Measurements from ENCODE around the gene TEX13D.
A peak's percentile ranks its signal among the peaks of the same experiment; 100 is the strongest.

Gene TEX13D

GRCh38 chrX:124342174-124342867 lies 9.9 kb downstream of the TEX13D start:
- no peaks in the 10 kb centered on the region for H3K36me3 Mint-ChIP-seq (ENCODE audit: low read depth)
- H3K4me1 Mint-ChIP-seq, result peaks cover 73% of the 10 kb centered on the region
- no peak for DNase-seq
- H3K27ac Mint-ChIP-seq, result peak overlapping the region; percentile 96
- H3K9me3 Mint-ChIP-seq, result no peaks in the 10 kb centered on the region
- H3K4me3 Mint-ChIP-seq, result peak overlapping the region; percentile 57
- ATAC-seq, result peak; percentile 5
- H3K27me3 Mint-ChIP-seq, result no peaks in the 10 kb centered on the region

DNA sequence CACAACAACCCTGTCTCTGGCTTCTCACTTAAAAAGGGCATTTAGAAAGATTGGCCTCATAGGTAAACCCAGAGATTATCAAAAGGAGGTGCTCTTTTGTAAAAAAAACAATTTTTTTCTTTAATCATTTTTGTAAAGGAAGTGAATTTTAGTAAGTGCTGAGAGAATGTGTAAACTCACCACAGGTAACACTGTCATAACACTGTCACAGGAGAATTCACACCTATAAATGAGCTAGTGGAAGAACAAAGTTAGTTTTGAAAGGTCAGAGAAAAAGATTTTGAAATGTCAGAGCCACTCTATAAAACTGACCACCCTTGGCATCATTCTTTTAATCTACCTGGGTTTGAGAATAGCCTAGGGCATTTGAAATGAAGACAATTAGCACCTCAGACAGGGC lies 10.6 kb downstream of the TEX13D start:
- H3K27ac Mint-ChIP-seq, result peak overlapping the region; percentile 96
- H3K4me1 Mint-ChIP-seq, result peaks cover 68% of the 10 kb centered on the region
- DNase-seq (no peak), ATAC-seq (no peak)
- H3K9me3 Mint-ChIP-seq, result no peaks in the 10 kb centered on the region
- no peaks in the 10 kb centered on the region for H3K36me3 Mint-ChIP-seq (ENCODE audit: low read depth)
- no peaks in the 10 kb centered on the region for H3K27me3 Mint-ChIP-seq
- peak overlapping the region; percentile 17 for H3K4me3 Mint-ChIP-seq

- H3K9me3 Mint-ChIP-seq, result no peaks in the 10 kb centered on the region
- no peak for DNase-seq
- peaks cover 64% of the 10 kb centered on the region for H3K4me1 Mint-ChIP-seq
Measured at GRCh38 chrX:124344246-124344645, 11.8 kb downstream of the TEX13D start.

GRCh38 chrX:124346117-124346876 lies 13.8 kb downstream of the TEX13D start, which contains the start of gene SH2D1A:
Gene SH2D1A, plus strand, starts transcription at chrX:124346563. Its CDS starts 80 bp downstream, at chrX:124346643.
- Mint-ChIP-seq H3K36me3 (ENCODE audit: low read depth) (peaks cover 1% of the 10 kb centered on the region), H3K9me3 (no peaks in the 10 kb centered on the region)

More at GRCh38 chrX:124344246-124344645, 11.8 kb downstream of the TEX13D start:
- no peaks in the 10 kb centered on the region for H3K27me3 Mint-ChIP-seq
- no peak for ATAC-seq
- H3K4me3 Mint-ChIP-seq, result peak overlapping the region; percentile 71
- H3K36me3 Mint-ChIP-seq (ENCODE audit: low read depth), result no peaks in the 10 kb centered on the region
- peak overlapping the region; percentile 96 for H3K27ac Mint-ChIP-seq

GRCh38 chrX:124346877-124347241 lies 14.4 kb downstream of the TEX13D start:
- Mint-ChIP-seq H3K27ac (peak overlapping the region; percentile 96), H3K4me1 (peaks cover 53% of the 10 kb centered on the region), H3K27me3 (no peaks in the 10 kb centered on the region), H3K9me3 (no peaks in the 10 kb centered on the region), H3K36me3 (ENCODE audit: low read depth) (peaks cover 4% of the 10 kb centered on the region), H3K4me3 (peak overlapping the region; percentile 87)
- ATAC-seq, result no peak
- no peak for DNase-seq

More at GRCh38 chrX:124346117-124346876, 13.8 kb downstream of the TEX13D start, which contains the start of gene SH2D1A:
- ATAC-seq (peak; percentile 44), DNase-seq (no peak)
- Mint-ChIP-seq H3K4me3 (peak within 1 kb of the TSS; percentile 87), H3K27ac (peak within 1 kb of the TSS; percentile 96), H3K4me1 (peaks cover 54% of the 10 kb centered on the region), H3K27me3 (no peaks in the 10 kb centered on the region)

DNA sequence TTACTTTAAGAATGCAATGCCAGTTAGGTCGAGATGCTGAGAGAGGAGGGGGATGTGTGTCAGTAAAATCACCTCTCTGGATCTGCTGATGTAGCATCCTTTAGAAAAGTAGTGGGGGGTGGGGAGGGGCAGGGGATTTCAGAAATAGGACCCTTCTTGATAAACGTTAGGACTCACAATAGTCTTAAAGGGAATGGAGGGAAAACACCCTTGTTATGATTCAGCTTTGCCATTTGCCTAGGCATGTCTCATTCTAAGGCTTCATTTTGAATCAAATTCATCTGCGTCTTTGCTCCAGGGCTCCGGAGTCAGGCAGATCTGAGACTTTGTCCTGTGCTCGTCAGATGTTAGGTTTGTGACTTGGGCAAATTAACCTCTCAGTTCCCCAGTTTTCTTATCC lies 14.8 kb downstream of the TEX13D start:
- H3K4me3 Mint-ChIP-seq, result peak overlapping the region; percentile 87
- peaks cover 51% of the 10 kb centered on the region for H3K4me1 Mint-ChIP-seq
- no peaks in the 10 kb centered on the region for H3K9me3 Mint-ChIP-seq
- peaks cover 4% of the 10 kb centered on the region for H3K36me3 Mint-ChIP-seq (ENCODE audit: low read depth)
- DNase-seq (peak; percentile 26), ATAC-seq (peak; percentile 70)
- no peaks in the 10 kb centered on the region for H3K27me3 Mint-ChIP-seq
- peak overlapping the region; percentile 96 for H3K27ac Mint-ChIP-seq

DNA sequence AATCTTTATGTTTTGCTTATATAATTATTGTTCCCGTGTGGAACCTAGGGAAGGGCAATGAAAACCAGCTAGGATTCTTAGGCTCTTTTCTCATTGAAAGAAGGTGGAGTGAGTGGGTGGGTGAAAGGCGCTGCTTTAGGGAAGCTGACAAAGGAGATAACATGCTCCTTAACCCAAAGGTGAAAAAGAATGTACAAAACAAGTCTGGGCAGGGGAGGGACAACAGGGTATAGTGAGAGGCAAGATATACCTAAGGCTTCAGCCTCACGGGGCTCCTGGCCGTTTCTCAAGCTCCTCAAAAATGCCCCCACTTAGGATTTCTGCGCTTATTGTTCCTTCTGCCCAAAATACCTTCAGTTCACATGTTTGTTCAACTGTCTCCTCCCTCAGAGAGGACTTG lies 15.7 kb downstream of the TEX13D start:
- H3K27ac Mint-ChIP-seq, result peak overlapping the region; percentile 96
- peaks cover 48% of the 10 kb centered on the region for H3K4me1 Mint-ChIP-seq
- no peak for DNase-seq
- no peaks in the 10 kb centered on the region for H3K9me3 Mint-ChIP-seq
- H3K4me3 Mint-ChIP-seq, result peak overlapping the region; percentile 87
- no peaks in the 10 kb centered on the region for H3K27me3 Mint-ChIP-seq
- ATAC-seq, result no peak
- peaks cover 5% of the 10 kb centered on the region for H3K36me3 Mint-ChIP-seq (ENCODE audit: low read depth)

GRCh38 chrX:124348885-124349453 lies 16.5 kb downstream of the TEX13D start:
- peak overlapping the region; percentile 96 for H3K27ac Mint-ChIP-seq
- no peak for DNase-seq
- H3K9me3 Mint-ChIP-seq, result no peaks in the 10 kb centered on the region
- peak; percentile 41 for ATAC-seq
- H3K4me1 Mint-ChIP-seq, result peaks cover 45% of the 10 kb centered on the region
- peak overlapping the region; percentile 87 for H3K4me3 Mint-ChIP-seq
- H3K36me3 Mint-ChIP-seq (ENCODE audit: low read depth), result peaks cover 5% of the 10 kb centered on the region
- H3K27me3 Mint-ChIP-seq, result no peaks in the 10 kb centered on the region

DNA sequence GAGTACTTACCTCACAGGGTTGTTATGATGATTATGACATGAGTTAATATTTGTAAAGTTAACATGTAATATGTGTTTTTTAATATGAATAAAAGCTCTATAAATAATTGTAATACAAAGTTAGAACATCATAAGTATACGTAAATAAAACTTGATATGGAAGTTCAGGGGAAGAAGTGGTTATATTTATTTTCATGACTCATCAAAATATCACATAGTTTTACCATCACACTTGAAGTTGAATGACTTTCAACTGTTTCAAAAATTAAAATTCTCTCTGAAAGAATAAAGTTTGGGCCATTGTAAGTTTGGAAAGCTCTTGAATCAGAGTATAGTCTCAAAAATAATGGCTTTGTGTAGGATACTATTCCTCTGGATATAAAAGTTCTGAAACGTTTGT lies 22.2 kb downstream of the TEX13D start:
- ATAC-seq (no peak), DNase-seq (no peak)
- Mint-ChIP-seq H3K36me3 (ENCODE audit: low read depth) (peaks cover 15% of the 10 kb centered on the region), H3K4me1 (peaks cover 63% of the 10 kb centered on the region), H3K27ac (peak overlapping the region; percentile 87), H3K9me3 (no peaks in the 10 kb centered on the region), H3K27me3 (no peaks in the 10 kb centered on the region), H3K4me3 (peak overlapping the region; percentile 71)

DNA sequence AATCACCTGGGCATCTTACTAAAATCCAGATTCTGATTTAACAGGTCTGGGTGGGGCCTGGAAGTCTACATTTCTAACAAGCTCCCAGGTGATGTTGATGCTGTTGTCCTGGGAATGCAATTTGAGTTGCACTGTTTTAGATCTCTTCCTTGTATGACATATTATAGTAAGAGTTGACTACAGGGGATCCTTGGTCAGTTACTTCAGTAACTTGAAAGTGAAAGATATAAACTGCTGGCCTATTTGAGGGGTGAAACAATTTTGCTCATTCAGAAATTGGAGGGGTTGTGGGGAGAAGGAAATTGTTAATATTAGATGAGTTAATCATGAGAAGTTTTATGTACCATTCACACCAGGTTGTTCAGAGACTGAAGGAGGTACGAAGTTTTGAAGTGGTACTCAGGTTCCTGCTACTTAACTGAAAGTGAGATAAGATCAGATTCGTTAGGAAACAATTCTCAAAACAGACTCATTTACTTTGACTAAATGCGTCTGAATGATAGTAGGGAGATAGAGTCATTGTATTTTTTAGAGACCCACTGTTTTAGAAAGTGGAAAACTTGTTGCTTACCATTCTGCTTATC lies 26.4 kb downstream of the TEX13D start:
- Mint-ChIP-seq H3K27me3 (no peaks in the 10 kb centered on the region), H3K4me1 (peaks cover 65% of the 10 kb centered on the region), H3K36me3 (ENCODE audit: low read depth) (peaks cover 25% of the 10 kb centered on the region), H3K4me3 (peak overlapping the region; percentile 78), H3K9me3 (no peaks in the 10 kb centered on the region), H3K27ac (peak overlapping the region; percentile 93)
- DNase-seq, result no peak
- peak; percentile 70 for ATAC-seq

DNA sequence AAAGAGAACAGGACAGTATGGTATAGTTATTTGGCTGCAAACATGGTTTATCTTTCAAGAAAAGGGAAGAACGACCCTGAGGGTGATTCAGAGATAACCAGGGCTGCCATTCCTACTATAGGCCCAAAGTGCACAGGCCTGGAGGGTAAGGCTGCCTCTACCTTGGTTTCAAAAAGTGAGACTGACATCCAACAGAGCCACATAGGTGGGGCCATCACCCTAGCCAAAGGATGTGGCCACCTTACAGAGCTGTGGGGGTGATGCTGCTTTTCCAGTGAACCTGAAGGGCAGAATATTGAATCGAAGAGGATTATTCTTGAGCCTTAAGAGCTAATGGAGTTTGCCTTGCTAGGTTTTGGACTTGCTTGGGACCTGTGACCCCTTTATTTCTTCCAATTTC lies 29.6 kb downstream of the TEX13D start:
- H3K27me3 Mint-ChIP-seq, result no peaks in the 10 kb centered on the region
- DNase-seq, result no peak
- peak; percentile 78 for ATAC-seq
- H3K27ac Mint-ChIP-seq, result peak overlapping the region; percentile 78
- peaks cover 20% of the 10 kb centered on the region for H3K36me3 Mint-ChIP-seq (ENCODE audit: low read depth)
- H3K4me1 Mint-ChIP-seq, result peaks cover 49% of the 10 kb centered on the region
- no peaks in the 10 kb centered on the region for H3K9me3 Mint-ChIP-seq
- H3K4me3 Mint-ChIP-seq, result peak overlapping the region; percentile 40

- Mint-ChIP-seq H3K4me3 (peak overlapping the region; percentile 40), H3K27ac (peak overlapping the region; percentile 78), H3K4me1 (peaks cover 49% of the 10 kb centered on the region), H3K27me3 (no peaks in the 10 kb centered on the region), H3K9me3 (no peaks in the 10 kb centered on the region), H3K36me3 (ENCODE audit: low read depth) (peaks cover 19% of the 10 kb centered on the region)
- ATAC-seq, result peak; percentile 9
- no peak for DNase-seq
Measured at GRCh38 chrX:124362761-124363160, 30.3 kb downstream of the TEX13D start.

GRCh38 chrX:124369722-124370121 lies 37.3 kb downstream of the TEX13D start:
- ATAC-seq, result no peak
- no peak for DNase-seq
- H3K27ac Mint-ChIP-seq, result peak overlapping the region; percentile 17
- peaks cover 23% of the 10 kb centered on the region for H3K36me3 Mint-ChIP-seq (ENCODE audit: low read depth)
- peaks cover 35% of the 10 kb centered on the region for H3K4me1 Mint-ChIP-seq
- H3K27me3 Mint-ChIP-seq, result no peaks in the 10 kb centered on the region
- H3K9me3 Mint-ChIP-seq, result no peaks in the 10 kb centered on the region
- no peak overlapping the region for H3K4me3 Mint-ChIP-seq

- Mint-ChIP-seq H3K36me3 (ENCODE audit: low read depth) (peaks cover 23% of the 10 kb centered on the region), H3K27ac (no peak overlapping the region), H3K9me3 (no peaks in the 10 kb centered on the region), H3K4me3 (no peak overlapping the region), H3K4me1 (peaks cover 30% of the 10 kb centered on the region), H3K27me3 (no peaks in the 10 kb centered on the region)
- ATAC-seq (no peak), DNase-seq (no peak)
Measured at GRCh38 chrX:124373348-124373747, 40.9 kb downstream of the TEX13D start.

Data from activated naive CD8-positive, alpha-beta T cell treated with anti-CD3 and anti-CD28 coated beads, Interleukin-2, amount 50 U/mL, for 24 hours (primary cell).